Ureter (tissue), 1 donor: Measurements from ENCODE around the gene TUBG2. TPM values are rescaled to one million over a fixed set of nuclear protein-coding genes. Genes with fewer than 3 reads are reported as not detected.
"Not testable (repeated sequence)": the region's sequence is repeated elsewhere in the genome, so short reads cannot be mapped to it uniquely, and the experiment has no call there.

ENCODE experiments used
- DNase-seq: peaks from one replicate; pipeline ENCODE4 v3.0.0-alpha.2; 2020; ENCODE audit warnings: low spot score
- total RNA-seq: library from RNA; stranded (reverse); gene quantifications from one replicate; pipeline ENCODE4 v1.2.4, GENCODE V29; 2023
- donor health status: DM: yes; HTN: yes; CAD: no.

Gene TUBG2
- total RNA-seq, 1 donor from 2014 or later, result 41.0 TPM

GRCh38 chr17:42653179-42654124 lies 5.6 kb upstream of the TUBG2 start:
- no peak for DNase-seq

GRCh38 chr17:42655528-42655927 lies 3.6 kb upstream of the TUBG2 start:
- no peak for DNase-seq

- DNase-seq, result no peak
Measured at GRCh38 chr17:42657824-42658588, 1.1 kb upstream of the TUBG2 start.

- not testable (repeated sequence) for DNase-seq
Measured at GRCh38 chr17:42659932-42660274, 819 bp downstream of the TUBG2 start.

- DNase-seq, result no peak
Measured at GRCh38 chr17:42660692-42661345, 1.7 kb downstream of the TUBG2 start.

GRCh38 chr17:42665581-42666001 lies 6.5 kb downstream of the TUBG2 start:
- no peak for DNase-seq

GRCh38 chr17:42666126-42666525 lies 7.0 kb downstream of the TUBG2 start:
- DNase-seq, result not testable (repeated sequence)

- DNase-seq, result peak; percentile 75
Measured at GRCh38 chr17:42667088-42667951, 8.2 kb downstream of the TUBG2 start.

GRCh38 chr17:42669705-42669976 lies 10.6 kb downstream of the TUBG2 start:
- no peak for DNase-seq

- no peak for DNase-seq
Measured at GRCh38 chr17:42669977-42670788, 11.1 kb downstream of the TUBG2 start.

GRCh38 chr17:42670789-42671657 lies 11.9 kb downstream of the TUBG2 start:
- DNase-seq, result no peak

- DNase-seq, result no peak
Measured at GRCh38 chr17:42672038-42672437, 13.0 kb downstream of the TUBG2 start.

GRCh38 chr17:42673266-42673884 lies 14.3 kb downstream of the TUBG2 start:
- DNase-seq, result no peak

- DNase-seq, result peak; percentile 73
Measured at GRCh38 chr17:42673885-42674754, 15.0 kb downstream of the TUBG2 start.

GRCh38 chr17:42674755-42675347 lies 15.8 kb downstream of the TUBG2 start:
- DNase-seq, result no peak

GRCh38 chr17:42675348-42675964 lies 16.4 kb downstream of the TUBG2 start:
- no peak for DNase-seq

- DNase-seq, result peak; percentile 84
Measured at GRCh38 chr17:42675965-42676423, 16.9 kb downstream of the TUBG2 start.
